Endothelial cell of umbilical vein (primary cell): Measurements from ENCODE around the gene ZNF282. TPM values are rescaled to one million over a fixed set of nuclear protein-coding genes. Genes with fewer than 3 reads are reported as not detected.

Experiments used
- BruUV-seq: library from RNA; stranded (reverse); fragments of 400-500 nt; replicated peaks from 2 replicates; lab custom pipeline; 2021; lab: Mats Ljungman, UMichigan
- CTCF ChIA-PET: fragments of 300-600, 350-600 bp; sonication (Branson Sonifier 250); formaldehyde crosslinking; loops from one replicate; lab custom pipeline; 2021; ENCODE audit warnings: antibody characterized with exemption, inconsistent platforms; lab: Charles Lee
- POLR2A ChIA-PET: fragments of 300-600, 350-600 bp; sonication (Branson Sonifier 250); formaldehyde crosslinking; loops from one replicate; lab custom pipeline; 2021; ENCODE audit warnings: antibody characterized with exemption, inconsistent platforms; lab: Charles Lee
- DNase-seq: peaks from one replicate; pipeline ENCODE4 v3.0.0-alpha.2; 2011; ENCODE audit warnings: low read depth, low spot score
- FAIRE-seq: peaks from 2 replicates; lab custom pipeline; 2011; peaks lifted over from hg19 to GRCh38; lab: Jason Lieb, UNC
- H2AFZ ChIP-seq: 2 replicates; pipeline ENCODE4 v1.6.0; 2012; ENCODE audit warnings: low read depth, low read length, control low read depth, inconsistent platforms
- H3K27ac ChIP-seq: 2 replicates; pipeline ENCODE4 v1.5.1; 2011; ENCODE audit warnings: low read depth, mild to moderate bottlenecking, control low read depth, low read length, moderate library complexity; ENCODE audit not compliant: insufficient read depth
- H3K27me3 ChIP-seq, 2 experiments: 2 replicates each; pipeline versions ENCODE4 v1.6.0 to v1.6.1; 2011; ENCODE audit warnings: low read length in 2 of 2, mixed read lengths in 1 of 2; ENCODE audit not compliant: control insufficient read depth in 2 of 2, insufficient read depth in 2 of 2
- H3K36me3 ChIP-seq, 2 experiments: 2 replicates in 1 of 2; 3 replicates in 1 of 2; pipeline ENCODE4 v1.5.1; 2011; ENCODE audit warnings: low read length in 2 of 2, mild to moderate bottlenecking in 1 of 2, moderate library complexity in 1 of 2; ENCODE audit not compliant: control insufficient read depth in 2 of 2, insufficient read depth in 2 of 2; ENCODE audit errors: extremely low read depth in 1 of 2
- H3K4me1 ChIP-seq: 3 replicates; pipeline ENCODE4 v1.5.1; 2011; ENCODE audit warnings: mild to moderate bottlenecking, low read length; ENCODE audit not compliant: control insufficient read depth, insufficient read depth; ENCODE audit errors: extremely low read depth
- H3K4me2 ChIP-seq: 2 replicates; pipeline ENCODE4 v1.6.1; 2011; ENCODE audit warnings: low read length, control low read depth, mixed read lengths; ENCODE audit not compliant: insufficient read depth
- H3K4me3 ChIP-seq, 3 experiments: fragments of 200-600 bp in 1 of 3; sonication (generic), shearing (Covaris generic) in 1 of 3; replicated peaks in 1 of 3; 2 replicates each; pipeline ENCODE4 v1.5.1; 2011 to 2016; ENCODE audit warnings: control low read depth in 3 of 3, low read length in 3 of 3, mild to moderate bottlenecking in 2 of 3, inconsistent platforms in 1 of 3, low read depth in 1 of 3, moderate library complexity in 1 of 3; ENCODE audit not compliant: insufficient read depth in 1 of 3
- H3K79me2 ChIP-seq: 2 replicates; pipeline ENCODE4 v1.6.0; 2012; ENCODE audit warnings: low read length, inconsistent platforms; ENCODE audit not compliant: control insufficient read depth, insufficient read depth
- H3K9ac ChIP-seq: replicated peaks from 2 replicates; pipeline ENCODE3; 2011; ENCODE audit warnings: low read length, control low read depth; ENCODE audit not compliant: insufficient read depth; ENCODE audit errors: extremely low read depth
- H3K9me1 ChIP-seq: replicated peaks from 3 replicates; pipeline ENCODE4 v1.6.0; 2011; ENCODE audit warnings: mild to moderate bottlenecking, low read length; ENCODE audit not compliant: control insufficient read depth, insufficient read depth; ENCODE audit errors: extremely low read depth
- H3K9me3 ChIP-seq: replicated peaks from 2 replicates; pipeline ENCODE4 v1.5.1; 2012; ENCODE audit warnings: low read length, inconsistent platforms; ENCODE audit not compliant: control insufficient read depth, insufficient read depth
- H4K20me1 ChIP-seq: replicated peaks from 2 replicates; pipeline ENCODE3; 2011; ENCODE audit warnings: mild to moderate bottlenecking, low read length; ENCODE audit not compliant: control insufficient read depth, insufficient read depth; ENCODE audit errors: extremely low read depth
- EZH2 ChIP-seq: IDR thresholded peaks from 2 replicates; pipeline ENCODE4 v1.6.1; 2012; ENCODE audit warnings: borderline replicate concordance, low read depth, mild to moderate bottlenecking, moderate library complexity, low read length, inconsistent platforms; ENCODE audit not compliant: severe bottlenecking
- FOS ChIP-seq: IDR thresholded peaks from 2 replicates; pipeline ENCODE4 v1.6.1; 2011; ENCODE audit warnings: mild to moderate bottlenecking, low read length, moderate library complexity, borderline replicate concordance; ENCODE audit not compliant: insufficient read depth
- GATA2 ChIP-seq: IDR thresholded peaks from 2 replicates; pipeline ENCODE4 v1.7.0; 2011; ENCODE audit warnings: low read depth, mild to moderate bottlenecking, moderate library complexity, mixed read lengths, low read length; ENCODE audit not compliant: insufficient read length, insufficient read depth
- JUN ChIP-seq: IDR thresholded peaks from 2 replicates; pipeline ENCODE4 v1.6.1; 2011; ENCODE audit warnings: borderline replicate concordance, low read depth; ENCODE audit not compliant: insufficient read length, insufficient read depth
- MYC ChIP-seq: IDR thresholded peaks from one replicate; pipeline ENCODE4 v1.6.1; 2011; ENCODE audit warnings: mild to moderate bottlenecking, low read depth, low read length
- POLR2A ChIP-seq: IDR thresholded peaks from 2 replicates; pipeline ENCODE4 v1.6.1; 2012; ENCODE audit warnings: low read depth, mild to moderate bottlenecking, control low read depth, low read length
- POLR2AphosphoS5 ChIP-seq: IDR thresholded peaks from 2 replicates; pipeline ENCODE4 v1.6.1; 2012; ENCODE audit warnings: low read depth, mild to moderate bottlenecking, control low read depth, low read length, moderate library complexity; ENCODE audit not compliant: insufficient read depth
- dilution Hi-C: fragments of 300-500 bp; cut with MboI; formaldehyde crosslinking; loops from one replicate; pipeline ENCODE4 v1.15.0; 2019; ENCODE audit warnings: low sequenced_read_pairs; ENCODE audit not compliant: extremely low pct_ligation_motif_present
- intact Hi-C: fragments of 100-400 bp; cut with micrococcal nuclease; formaldehyde crosslinking; loops from one replicate; pipeline ENCODE4 v1.10.0; 2022
- polyA plus RNA-seq, 4 experiments: library from polyadenylated mRNA; depleted of rRNA in 3 of 4; stranded (reverse) in 3 of 4; unstranded in 1 of 4; fragments of >200 nt; gene quantifications; 2 replicates each; pipeline versions ENCODE4 v1.2.1 to v1.2.3, GENCODE V29; 2011 to 2012; ENCODE audit warnings: missing spikeins in 1 of 4
- total RNA-seq: library from RNA; stranded (reverse); gene quantifications from 2 replicates; pipeline ENCODE4 v1.2.3, GENCODE V29; 2021
- TF ChIP-seq, protein P1 (sequence below), 2 donors: IDR thresholded peaks; 1 replicate in 1 of 2; 2 replicates in 1 of 2; pipeline ENCODE4 v1.5.1; 2011; ENCODE audit warnings: low read length in 2 of 2, mild to moderate bottlenecking in 2 of 2, moderate library complexity in 2 of 2, control low read depth in 1 of 2, inconsistent platforms in 1 of 2, low read depth in 1 of 2; ENCODE audit not compliant: insufficient read depth in 1 of 2; ENCODE audit errors: extremely low read depth in 1 of 2
- TF ChIP-seq, protein P2 (sequence below): IDR thresholded peaks from 2 replicates; pipeline ENCODE4 v1.6.1; 2011; ENCODE audit not compliant: insufficient read depth, insufficient read length

The ZNF282 gene
- total and polyA plus RNA-seq, 2 donors (not counting 3 experiments of a cell fraction or from before 2014, with no cell fraction given) = 20.0 to 34.4 TPM

DNA sequence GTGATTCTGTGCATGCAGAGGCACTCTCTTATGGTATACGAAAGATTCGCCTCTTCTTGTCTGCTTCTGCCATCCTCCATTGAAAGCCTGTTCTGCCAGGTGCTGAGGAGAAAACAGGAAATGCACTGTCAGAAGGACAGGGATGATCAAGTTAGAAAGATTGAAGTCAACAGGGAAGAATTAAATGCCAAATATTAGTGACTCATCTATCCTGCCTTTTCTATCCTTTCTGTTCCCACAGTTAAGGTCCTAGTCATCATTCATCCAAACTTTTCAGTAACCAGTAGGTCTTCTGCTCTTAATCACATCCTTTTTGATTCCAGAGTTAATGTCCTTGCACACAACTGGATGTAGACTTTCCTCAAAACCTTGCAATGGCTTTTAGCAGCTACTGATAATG is 61.8 kb downstream of the ZNF282 start:
- TF ChIP-seq GATA2 (no peak), MYC (no peak), EZH2 (no peak), FOS (peak; percentile 54)
- no peaks in the 10 kb centered on the region for H3K27me3 ChIP-seq
- H3K9me3 ChIP-seq = no peaks in the 10 kb centered on the region
- no peak for DNase-seq
- POLR2A ChIA-PET = no interaction called here
- FAIRE-seq = peak; percentile 63
- no peak overlapping the region for H3K4me2 ChIP-seq
- H3K79me2 ChIP-seq = no peaks in the 10 kb centered on the region
- BruUV-seq = no TSS peak
- no peak overlapping the region for H3K9ac ChIP-seq
- peaks cover 3% of the 10 kb centered on the region for H3K4me1 ChIP-seq
- H3K27ac ChIP-seq = no peak overlapping the region
- intact Hi-C loops = no loop called here
- no peaks in the 10 kb centered on the region for H4K20me1 ChIP-seq
- no peak overlapping the region for H3K4me3 ChIP-seq
- peaks cover 4 to 25% of the 10 kb centered on the region in 2 experiments for H3K36me3 ChIP-seq
- H3K9me1 ChIP-seq = no peaks in the 10 kb centered on the region
- dilution Hi-C loops = no loop called here
- CTCF ChIA-PET = no interaction called here
- no peak overlapping the region for H2AFZ ChIP-seq

DNA sequence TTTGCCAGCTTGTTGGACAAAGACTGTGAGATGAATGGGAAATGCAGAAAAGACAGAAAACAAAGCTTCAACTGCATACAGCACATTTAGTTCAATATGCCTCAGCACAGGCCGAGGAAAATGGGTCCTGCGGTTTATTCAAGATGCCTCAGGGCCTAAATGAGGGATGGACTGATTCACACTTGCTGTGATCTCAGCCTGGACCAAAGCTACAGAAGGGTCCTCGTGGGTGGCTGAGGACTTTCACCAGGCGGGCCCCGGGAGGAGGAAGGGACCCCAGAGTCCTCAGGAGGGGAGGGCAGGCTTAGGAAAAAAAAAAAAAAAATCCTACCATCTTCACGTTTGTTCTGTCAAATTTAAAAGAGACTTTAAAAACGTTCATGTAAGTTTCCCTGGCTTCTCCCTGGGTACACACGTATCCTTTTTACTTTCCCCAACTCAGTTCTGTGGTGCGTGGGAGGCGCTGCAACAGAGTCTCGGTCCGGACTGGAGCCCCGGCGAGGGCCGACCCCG is 66.0 kb downstream of the ZNF282 start:
- Histone ChIP-seq H3K9ac (peak overlapping the region; percentile 49), H3K27me3 (no peaks in the 10 kb centered on the region), H3K36me3 (peaks cover 0 to 4% of the 10 kb centered on the region in 2 experiments), H3K4me3 (peak overlapping the region; percentile 19 to 61 (median 44)), H3K9me1 (no peaks in the 10 kb centered on the region), H3K79me2 (no peaks in the 10 kb centered on the region), H4K20me1 (no peaks in the 10 kb centered on the region), H3K4me1 (peaks cover 3% of the 10 kb centered on the region), H3K9me3 (no peaks in the 10 kb centered on the region), H2AFZ (peak overlapping the region; percentile 95), H3K27ac (peak overlapping the region; percentile 20), H3K4me2 (peak overlapping the region; percentile 79)
- DNase-seq = no peak
- POLR2A ChIA-PET = interaction anchor here (0.5 to 0.9 kb wide), 4 partner anchors 14 to 173 kb away, joined by 4 to 11 read pairs (median 7); no protein-coding TSS in a partner anchor
- BruUV-seq = TSS peak; percentile 62
- dilution Hi-C loops = no loop called here
- TF ChIP-seq POLR2AphosphoS5 = no peak
- no peak for TF ChIP-seq EZH2
- no peak for TF ChIP-seq MYC
- TF ChIP-seq GATA2 = no peak
- no peak for TF ChIP-seq JUN
- TF ChIP-seq, protein P1, sequence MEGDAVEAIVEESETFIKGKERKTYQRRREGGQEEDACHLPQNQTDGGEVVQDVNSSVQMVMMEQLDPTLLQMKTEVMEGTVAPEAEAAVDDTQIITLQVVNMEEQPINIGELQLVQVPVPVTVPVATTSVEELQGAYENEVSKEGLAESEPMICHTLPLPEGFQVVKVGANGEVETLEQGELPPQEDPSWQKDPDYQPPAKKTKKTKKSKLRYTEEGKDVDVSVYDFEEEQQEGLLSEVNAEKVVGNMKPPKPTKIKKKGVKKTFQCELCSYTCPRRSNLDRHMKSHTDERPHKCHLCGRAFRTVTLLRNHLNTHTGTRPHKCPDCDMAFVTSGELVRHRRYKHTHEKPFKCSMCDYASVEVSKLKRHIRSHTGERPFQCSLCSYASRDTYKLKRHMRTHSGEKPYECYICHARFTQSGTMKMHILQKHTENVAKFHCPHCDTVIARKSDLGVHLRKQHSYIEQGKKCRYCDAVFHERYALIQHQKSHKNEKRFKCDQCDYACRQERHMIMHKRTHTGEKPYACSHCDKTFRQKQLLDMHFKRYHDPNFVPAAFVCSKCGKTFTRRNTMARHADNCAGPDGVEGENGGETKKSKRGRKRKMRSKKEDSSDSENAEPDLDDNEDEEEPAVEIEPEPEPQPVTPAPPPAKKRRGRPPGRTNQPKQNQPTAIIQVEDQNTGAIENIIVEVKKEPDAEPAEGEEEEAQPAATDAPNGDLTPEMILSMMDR (IDR thresholded peaks at IDR 0.05; ENCODE audit: extremely low read depth in 1 of 2, insufficient read depth in 1 of 2, low read depth in 1 of 2, low read length in 2 of 2) = no peak
- TF ChIP-seq FOS = no peak
- no peak for TF ChIP-seq POLR2A
- TF ChIP-seq, protein P2, sequence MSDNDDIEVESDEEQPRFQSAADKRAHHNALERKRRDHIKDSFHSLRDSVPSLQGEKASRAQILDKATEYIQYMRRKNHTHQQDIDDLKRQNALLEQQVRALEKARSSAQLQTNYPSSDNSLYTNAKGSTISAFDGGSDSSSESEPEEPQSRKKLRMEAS = no peak
- intact Hi-C loops = loop anchor here (1.0 to 5.0 kb wide), 2 partner anchors 22 to 456 kb away; partner anchors contain the start of gene ZNF212
- CTCF ChIA-PET = interaction anchor here (0.6 to 2.2 kb wide), 26 partner anchors 9 to 364 kb away, joined by 3 to 19 read pairs (median 5); partner anchors contain the start of genes ZNF282, ZNF398 and ZNF777
- FAIRE-seq = peak; percentile 72
